ENCODE measurements around the gene FTSJ1. TPM values are rescaled to one million over a fixed set of nuclear protein-coding genes. Genes with fewer than 3 reads are reported as not detected.
A peak's percentile ranks its signal among the peaks of the same experiment; 100 is the strongest.

The FTSJ1 gene
- total and polyA plus RNA-seq, 2 of the 4 experiments (the other 2 are of a cell fraction): 50.8 to 59.9 TPM

GRCh38 chrX:48467281-48467761 is 8.7 kb upstream of the FTSJ1 start:
- peak overlapping the region; percentile 51 to 64; a peak in 2 of 4 replicates for H4K8ac ChIP-seq (ENCODE audit: low read depth in 2 of 2, low read length in 2 of 2)
- in situ Hi-C loops (cut with MboI; ENCODE audit: low sequenced_read_pairs): no loop called here
- H2BK120ac ChIP-seq (ENCODE audit: low read depth, low read length): peak overlapping the region; percentile 19; the same call in 1 of the 2 replicates
- H3K4me2 ChIP-seq (ENCODE audit: low read depth, low read length): peak overlapping the region; percentile 73
- peak overlapping the region; percentile 7 for H2AK9ac ChIP-seq (replicated peaks; ENCODE audit: low read depth, low read length, poor library complexity)
- H3K4ac ChIP-seq (ENCODE audit: low read depth, low read length): peak overlapping the region; percentile 35
- CTCF ChIA-PET: no interaction called here
- H3K14ac ChIP-seq (replicated peaks; ENCODE audit: low read depth, low read length): peak overlapping the region; percentile 45
- H4K5ac ChIP-seq (ENCODE audit: low read depth, low read length): peak overlapping the region; percentile 87
- H3K27me3 ChIP-seq (ENCODE audit: control insufficient read depth, insufficient read depth, low read length): peaks cover 4% of the 10 kb centered on the region; the same call in 1 of the 2 replicates
- DNase-seq (no peak), ATAC-seq (ENCODE audit: low read depth) (no peak; the same call in 1 of the 2 replicates)
- 35% methylated on average over 4 of the region's 10 CpGs; no CpG with 5 or more reads in 1 of the 2 experiments for WGBS, 2 experiments (ENCODE audit: extremely low coverage in 2 of 2, insufficient read length in 1 of 2)
- POLR2A ChIA-PET (ENCODE audit: unreplicated experiment): no interaction called here
- H3K27ac ChIP-seq (ENCODE audit: insufficient read depth, low read length): peak overlapping the region; percentile 77
- peak overlapping the region; percentile 30; the same call in 1 of the 2 replicates for H3K4me3 ChIP-seq (ENCODE audit: insufficient read depth, low read depth, low read length)
- H3K4me1 ChIP-seq (ENCODE audit: control insufficient read depth, insufficient read depth, low read length): peaks cover 12% of the 10 kb centered on the region; the same call in 1 of the 2 replicates
- intact Hi-C loops (cut with micrococcal nuclease): no loop called here
- H3K79me1 ChIP-seq (ENCODE audit: low read depth in 1 of 2, low read length in 2 of 2): no peaks in the 10 kb centered on the region
- H3K56ac ChIP-seq (ENCODE audit: extremely low read depth, insufficient read depth, low read length): no peak overlapping the region
- TF ChIP-seq MXI1 (IDR thresholded peaks at IDR 0.05; ENCODE audit: borderline replicate concordance, low read depth, low read length) (no peak), SMC3 (IDR thresholded peaks at IDR 0.05; ENCODE audit: low read depth, low read length) (no peak), RFX5 (IDR thresholded peaks at IDR 0.05; ENCODE audit: low read depth, low read length) (no peak), CTCF (conservative IDR thresholded peaks at IDR 0.05; ENCODE audit: low read depth, low read length) (no peak), BHLHE40 (IDR thresholded peaks at IDR 0.05; ENCODE audit: low read depth, low read length) (no peak), MAZ (IDR thresholded peaks at IDR 0.05; ENCODE audit: borderline replicate concordance, low read depth, low read length) (no peak), RAD21 (IDR thresholded peaks at IDR 0.05; ENCODE audit: low read length) (no peak), USF2 (IDR thresholded peaks at IDR 0.05; ENCODE audit: low read depth, low read length) (no peak), CHD1 (IDR thresholded peaks at IDR 0.05; ENCODE audit: low read depth, low read length) (no peak), POLR2A (IDR thresholded peaks at IDR 0.05; ENCODE audit: low read depth, low read length) (no peak), FOS (IDR thresholded peaks at IDR 0.05; ENCODE audit: low read depth, low read length) (no peak), RCOR1 (IDR thresholded peaks at IDR 0.05; ENCODE audit: insufficient replicate concordance, low read length) (no peak)
- TF ChIP-seq, protein P1, sequence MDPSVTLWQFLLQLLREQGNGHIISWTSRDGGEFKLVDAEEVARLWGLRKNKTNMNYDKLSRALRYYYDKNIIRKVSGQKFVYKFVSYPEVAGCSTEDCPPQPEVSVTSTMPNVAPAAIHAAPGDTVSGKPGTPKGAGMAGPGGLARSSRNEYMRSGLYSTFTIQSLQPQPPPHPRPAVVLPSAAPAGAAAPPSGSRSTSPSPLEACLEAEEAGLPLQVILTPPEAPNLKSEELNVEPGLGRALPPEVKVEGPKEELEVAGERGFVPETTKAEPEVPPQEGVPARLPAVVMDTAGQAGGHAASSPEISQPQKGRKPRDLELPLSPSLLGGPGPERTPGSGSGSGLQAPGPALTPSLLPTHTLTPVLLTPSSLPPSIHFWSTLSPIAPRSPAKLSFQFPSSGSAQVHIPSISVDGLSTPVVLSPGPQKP (IDR thresholded peaks at IDR 0.05; ENCODE audit: borderline replicate concordance, low read depth, low read length): no peak
- H3K9ac ChIP-seq (ENCODE audit: low read depth, low read length): peak overlapping the region; percentile 27
- H3K9me1 ChIP-seq (ENCODE audit: insufficient read depth, low read length): peaks cover 5% of the 10 kb centered on the region; the same call in 1 of the 2 replicates
- no peaks in the 10 kb centered on the region for H3K36me3 ChIP-seq (ENCODE audit: control insufficient read depth, insufficient read depth, low read length)
- H3K9me3 ChIP-seq (ENCODE audit: control insufficient read depth, insufficient read depth, low read length): no peaks in the 10 kb centered on the region
- no peak overlapping the region; the same call in 2 of the 3 replicates for H2BK15ac ChIP-seq (ENCODE audit: low read depth, low read length)
- H3K23ac ChIP-seq (ENCODE audit: low read depth, low read length): no peak overlapping the region
- H3K18ac ChIP-seq (ENCODE audit: low read depth, low read length): peak overlapping the region; percentile 70; the same call in 1 of the 2 replicates
- H2AK5ac ChIP-seq (ENCODE audit: low read depth, low read length): 0 out of 2 replicates have a peak overlapping the region, but pooled peaks have one; percentile 5
- H2BK5ac ChIP-seq (ENCODE audit: low read depth, low read length, poor library complexity, severe bottlenecking): no peak overlapping the region
- dilution Hi-C loops (cut with HindIII; ENCODE audit: low sequenced_read_pairs, unreplicated experiment): no loop called here
- H4K91ac ChIP-seq (ENCODE audit: insufficient read depth, low read depth, low read length): peak overlapping the region; percentile 44; the same call in 1 of the 2 replicates
- H2AFZ ChIP-seq (replicated peaks; ENCODE audit: low read length, poor library complexity): peak overlapping the region; percentile 72
- BruUV-seq (replicated peaks): no TSS peak
- H4K20me1 ChIP-seq (ENCODE audit: insufficient read depth, low read length): no peaks in the 10 kb centered on the region
- no peak overlapping the region for H2BK20ac ChIP-seq (ENCODE audit: low read depth, low read length)
